HG02885 (cell line): ENCODE measurements around the gene TBATA.

Experiments used
- ATAC-seq: cut with Tn5 transposase; IDR thresholded peaks from one replicate; pipeline ENCODE4 v1.9.1; 2021; ENCODE audit warnings: mild to moderate bottlenecking; ENCODE audit not compliant: unreplicated experiment, poor library complexity

Gene TBATA

DNA sequence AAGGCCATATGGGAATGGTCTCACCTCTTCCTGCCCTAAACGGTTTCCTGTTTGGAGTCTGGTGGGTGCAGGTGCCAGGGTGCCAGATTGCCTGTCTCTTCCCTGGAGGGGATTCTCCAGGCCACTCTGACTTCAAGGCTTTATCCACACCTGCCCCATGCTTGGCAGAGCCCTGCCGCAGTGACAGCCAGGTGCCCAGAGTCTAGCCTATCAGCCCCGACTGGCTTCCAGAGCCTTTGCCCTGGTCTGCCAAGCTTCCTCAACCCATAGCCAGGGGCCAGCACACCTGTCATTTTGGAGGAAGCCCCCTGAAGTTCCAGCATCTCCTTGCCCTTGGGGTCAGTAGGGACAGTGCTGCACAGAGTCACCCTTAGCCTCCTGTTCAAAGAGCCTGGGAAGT is 21.6 kb downstream of the TBATA start:
- no peak for ATAC-seq

GRCh38 chr10:70762441-70763175 is 22.6 kb downstream of the TBATA start:
- ATAC-seq: no peak

GRCh38 chr10:70761727-70762350 is 23.3 kb downstream of the TBATA start:
- no peak for ATAC-seq

DNA sequence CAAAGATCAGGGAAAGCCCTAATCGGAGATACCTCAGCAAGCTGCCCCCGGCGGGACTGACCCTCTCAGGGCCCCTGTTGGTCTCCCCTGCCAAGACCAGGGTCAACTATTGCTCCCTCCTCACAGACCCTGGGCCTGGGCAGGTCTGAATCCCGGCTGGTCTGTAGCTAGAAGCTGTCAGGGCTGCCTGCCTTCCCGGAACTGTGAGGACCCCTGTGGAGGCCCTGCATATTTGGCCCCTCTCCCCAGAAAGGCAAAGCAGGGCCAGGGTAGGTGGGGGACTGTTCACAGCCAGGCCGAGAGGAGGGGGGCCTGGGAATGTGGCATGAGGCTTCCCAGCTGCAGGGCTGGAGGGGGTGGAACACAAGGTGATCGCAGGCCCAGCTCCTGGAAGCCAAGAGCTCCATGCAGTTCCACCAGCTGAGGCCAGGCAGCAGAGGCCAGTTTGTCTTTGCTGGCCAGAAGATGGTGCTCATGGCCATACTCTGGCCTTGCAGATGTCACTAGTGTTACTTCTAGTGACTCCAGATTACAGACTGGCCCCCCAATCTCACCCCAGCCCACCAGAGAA is 24.1 kb downstream of the TBATA start:
- ATAC-seq: no peak

GRCh38 chr10:70760271-70760787 is 24.8 kb downstream of the TBATA start:
- no peak for ATAC-seq

DNA sequence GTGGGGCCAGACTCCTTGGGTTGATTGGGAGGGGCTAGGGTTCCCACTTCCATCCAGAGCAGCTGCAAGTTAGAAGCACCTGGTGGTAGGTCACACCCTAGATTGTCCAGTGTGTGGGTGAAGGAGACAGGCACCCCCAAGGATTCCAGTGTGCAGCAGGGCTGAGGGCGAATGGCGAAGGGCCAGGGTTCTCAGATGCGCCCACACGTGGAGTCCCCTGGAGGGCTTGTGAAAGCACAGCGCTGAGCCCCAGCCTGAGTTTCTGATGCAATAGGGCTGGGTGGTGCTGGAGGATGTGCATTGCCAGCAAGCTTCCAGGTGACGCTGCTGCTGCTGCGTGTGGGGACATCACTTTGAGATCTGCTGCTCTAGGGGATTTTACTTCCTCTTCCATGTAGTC is 25.4 kb downstream of the TBATA start:
- ATAC-seq: no peak

- ATAC-seq: no peak
These were observed 26.2 kb downstream of the TBATA start for GRCh38 chr10:70758757-70759514.

DNA sequence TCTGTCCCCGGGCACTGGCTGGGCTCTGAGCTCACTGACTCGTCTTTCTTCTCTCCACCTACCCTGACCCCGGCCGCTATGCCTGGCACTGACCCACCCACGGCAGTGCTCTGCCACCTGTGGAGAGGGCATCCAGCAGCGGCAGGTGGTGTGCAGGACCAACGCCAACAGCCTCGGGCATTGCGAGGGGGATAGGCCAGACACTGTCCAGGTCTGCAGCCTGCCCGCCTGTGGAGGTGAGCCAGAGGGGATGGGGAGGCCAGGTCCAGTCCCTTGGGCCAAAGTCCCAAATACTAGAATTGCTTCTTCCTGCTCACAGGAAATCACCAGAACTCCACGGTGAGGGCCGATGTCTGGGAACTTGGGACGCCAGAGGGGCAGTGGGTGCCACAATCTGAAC is 27.3 kb downstream of the TBATA start:
- no peak for ATAC-seq

- ATAC-seq: no peak
These were observed 28.3 kb downstream of the TBATA start for GRCh38 chr10:70756700-70757360.

DNA sequence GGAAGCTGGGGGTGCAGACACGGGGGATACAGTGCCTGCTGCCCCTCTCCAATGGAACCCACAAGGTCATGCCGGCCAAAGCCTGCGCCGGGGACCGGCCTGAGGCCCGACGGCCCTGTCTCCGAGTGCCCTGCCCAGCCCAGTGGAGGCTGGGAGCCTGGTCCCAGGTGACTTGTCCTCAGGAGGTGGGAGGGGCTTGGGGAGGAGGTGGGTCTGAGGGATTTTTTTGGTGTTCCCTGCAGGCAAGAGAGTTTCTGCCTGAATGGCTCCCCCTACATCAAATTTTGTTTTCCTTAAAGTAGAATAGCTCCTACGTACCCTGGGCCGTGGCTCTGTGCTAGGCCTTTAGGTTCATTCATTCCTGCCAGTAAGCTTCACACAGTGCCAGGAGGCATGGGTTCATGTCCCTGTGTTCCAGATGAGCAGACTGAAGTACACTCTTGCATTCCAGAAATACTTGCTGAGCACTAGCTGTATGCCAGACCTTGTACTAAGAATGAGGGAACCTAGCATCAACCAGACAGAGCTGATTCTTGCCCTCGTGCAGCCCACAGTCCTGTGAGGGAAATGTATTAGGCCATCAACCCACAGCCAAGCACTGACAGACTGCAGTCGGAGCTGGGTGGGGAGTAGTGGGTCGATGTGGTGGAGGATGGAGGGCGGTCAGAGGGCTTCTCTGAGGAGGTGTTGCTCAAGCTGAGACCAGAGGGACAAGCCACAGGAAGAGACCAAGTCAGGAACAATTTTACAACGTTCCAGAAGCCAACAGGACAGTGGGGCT is 31.1 kb downstream of the TBATA start:
- no peak for ATAC-seq

- no peak for ATAC-seq
These were observed 32.0 kb downstream of the TBATA start for GRCh38 chr10:70753026-70753663.

DNA sequence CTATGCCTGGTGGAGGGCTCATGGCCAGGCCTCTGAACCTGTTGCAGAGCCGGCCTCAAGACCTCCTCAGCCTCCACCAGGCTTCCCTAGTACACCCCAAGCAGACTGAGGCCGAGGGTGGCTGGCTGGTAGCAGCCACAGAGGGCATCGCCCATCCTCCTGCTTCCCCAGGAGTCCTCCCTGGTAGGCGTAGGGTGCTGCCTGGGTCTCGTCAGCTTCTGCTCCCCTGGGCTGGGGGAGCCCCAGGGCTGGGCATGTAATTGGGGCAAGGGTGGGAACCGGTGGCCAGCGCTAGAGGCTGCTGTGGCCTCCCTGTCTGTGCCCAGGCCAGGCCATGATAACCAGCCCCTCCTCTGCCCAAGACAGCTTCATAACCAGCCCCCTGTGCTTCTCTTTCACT is 32.6 kb downstream of the TBATA start:
- ATAC-seq: no peak

DNA sequence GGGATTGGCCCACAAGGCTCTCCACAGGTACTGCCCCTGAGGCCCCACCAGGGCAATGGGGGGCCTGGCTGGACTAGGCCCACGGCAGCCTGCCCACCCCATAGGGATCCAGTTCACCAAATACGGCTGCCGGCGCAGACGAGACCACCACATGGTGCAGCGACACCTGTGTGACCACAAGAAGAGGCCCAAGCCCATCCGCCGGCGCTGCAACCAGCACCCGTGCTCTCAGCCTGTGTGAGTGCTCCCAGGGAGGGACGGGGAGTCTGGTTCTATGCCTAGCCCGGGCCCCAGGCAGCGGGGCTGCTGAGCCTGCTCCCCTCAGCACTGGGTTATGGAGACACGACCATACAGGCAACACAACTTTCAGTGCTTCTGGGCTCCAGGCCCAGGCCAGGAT is 33.2 kb downstream of the TBATA start:
- no peak for ATAC-seq

- no peak for ATAC-seq
These were observed 33.8 kb downstream of the TBATA start for GRCh38 chr10:70751356-70751755.

GRCh38 chr10:70750156-70750703 is 34.9 kb downstream of the TBATA start:
- no peak for ATAC-seq

GRCh38 chr10:70749756-70750155 is 35.4 kb downstream of the TBATA start:
- no peak for ATAC-seq

DNA sequence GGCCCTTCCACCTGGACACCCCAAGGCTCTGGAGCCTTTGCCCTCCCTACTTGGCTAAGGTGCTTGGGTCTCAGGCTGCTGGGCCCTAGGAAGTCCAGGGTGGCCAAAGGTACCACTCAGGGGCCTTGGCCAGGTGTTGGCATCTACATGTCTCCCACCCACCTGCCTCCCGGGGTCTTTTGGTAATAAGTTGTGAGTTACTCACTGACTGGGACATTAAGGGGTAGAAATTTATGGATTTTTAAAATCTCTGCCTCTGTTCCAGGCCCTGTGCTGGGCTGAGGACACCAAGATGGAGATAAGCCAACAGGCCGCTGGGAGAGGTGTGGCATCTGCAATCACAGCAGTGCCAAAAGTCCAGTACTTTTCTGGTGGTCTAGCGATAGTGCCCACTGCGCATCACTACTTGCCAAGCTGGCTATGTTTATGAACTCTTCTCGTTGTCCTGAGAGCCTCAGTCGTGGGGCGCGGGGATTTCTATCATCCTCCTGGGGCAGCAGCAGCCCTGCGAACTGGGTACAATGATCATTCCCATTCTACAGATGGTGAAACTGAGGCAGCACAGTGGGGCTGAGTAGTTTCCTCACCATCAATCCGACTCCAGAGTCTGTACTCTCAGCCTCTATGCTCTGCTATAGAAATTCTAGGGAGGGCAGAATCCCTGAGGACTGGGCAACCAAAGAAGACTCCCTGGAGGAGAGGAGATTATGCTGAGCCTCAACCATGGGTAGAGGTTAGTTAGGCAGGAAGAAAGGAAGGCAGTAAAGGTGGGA is 36.2 kb downstream of the TBATA start:
- no peak for ATAC-seq

DNA sequence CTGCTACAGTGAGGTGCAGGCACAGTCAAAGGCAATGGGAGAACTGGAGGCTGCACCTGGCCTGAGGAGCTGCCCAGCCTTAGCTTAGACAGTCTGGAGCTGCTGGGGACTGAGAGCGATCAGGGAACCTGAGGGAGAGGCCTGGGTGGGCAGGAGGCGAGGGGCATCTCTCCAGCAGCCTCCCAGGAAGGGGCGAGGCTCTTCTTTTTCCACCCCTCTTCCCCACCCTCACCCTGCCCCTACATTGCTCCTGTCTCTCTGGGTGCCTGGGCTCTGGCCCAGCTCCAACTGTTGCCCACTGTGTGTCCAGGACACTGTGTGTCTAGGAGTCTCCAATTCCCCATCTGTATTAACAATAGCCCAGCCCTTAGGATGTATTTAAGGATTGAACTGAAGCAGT is 36.9 kb downstream of the TBATA start:
- no peak for ATAC-seq
